ENCODE results near the gene MFN2. TPM values are rescaled to one million over a fixed set of nuclear protein-coding genes. Genes with fewer than 3 reads are reported as not detected.

The MFN2 gene
- total RNA-seq, 2 experiments from 2014 or later = 28.3 to 52.7 TPM

- ChIA-PET POLR2A (interaction anchor here (0.5 to 2.2 kb wide), 7 partner anchors 13 to 905 kb away, joined by 3 to 9 read pairs (median 6); partner anchors contain the start of gene MIIP), CTCF (ENCODE audit: unreplicated experiment) (interaction anchor here (0.6 to 1.0 kb wide), 2 partner anchors 13 to 112 kb away, joined by 3 read pairs; no protein-coding TSS in a partner anchor)
- no peaks in the 10 kb centered on the region for H3K9me3 ChIP-seq (ENCODE audit: low read length)
- H3K27ac ChIP-seq (ENCODE audit: low read depth, low read length, poor library complexity, severe bottlenecking) = peak overlapping the region; percentile 60
- H3K4me1 ChIP-seq (ENCODE audit: insufficient read depth, low read length, poor library complexity, severe bottlenecking) = peaks cover 21% of the 10 kb centered on the region
- H2AFZ ChIP-seq (ENCODE audit: low read length) = peak overlapping the region; percentile 73
- peaks cover 22% of the 10 kb centered on the region for H3K79me2 ChIP-seq (ENCODE audit: insufficient read depth, low read depth, low read length)
- no peaks in the 10 kb centered on the region for H4K20me1 ChIP-seq (ENCODE audit: insufficient read depth, low read length)
- no peak for DNase-seq (ENCODE audit: low spot score)
- no peaks in the 10 kb centered on the region for H3K9me2 ChIP-seq (ENCODE audit: insufficient read depth, low read length)
- H3K4me2 ChIP-seq (ENCODE audit: low read length) = peak overlapping the region; percentile 75
- TSS peak; percentile 66 for BruUV-seq (replicated peaks)
- peaks cover 34% of the 10 kb centered on the region for H3K36me3 ChIP-seq (ENCODE audit: insufficient read depth, low read length)
- TF ChIP-seq EZH2phosphoT487 (IDR thresholded peaks at IDR 0.05; ENCODE audit: borderline replicate concordance, low read depth, low read length) (no peak), CTCF (conservative IDR thresholded peaks at IDR 0.05; ENCODE audit: low read length) (no peak)
- peak overlapping the region; percentile 93 for H3K4me3 ChIP-seq (ENCODE audit: low read depth, low read length, poor library complexity, severe bottlenecking)
- intact Hi-C loops (cut with micrococcal nuclease; ENCODE audit: unreplicated experiment) = loop anchor here (1.0 to 10.0 kb wide), 2 partner anchors 72 to 246 kb away; partner anchors contain the start of gene AGTRAP
Measured at GRCh38 chr1:11980676-11980972, 380 bp downstream of the MFN2 start.

- no peak for DNase-seq (ENCODE audit: low spot score)
- Histone ChIP-seq H4K20me1 (ENCODE audit: insufficient read depth, low read length) (no peaks in the 10 kb centered on the region), H3K4me3 (ENCODE audit: low read depth, low read length, poor library complexity, severe bottlenecking) (peak overlapping the region; percentile 93), H3K27ac (ENCODE audit: low read depth, low read length, poor library complexity, severe bottlenecking) (no peak overlapping the region), H3K9me2 (ENCODE audit: insufficient read depth, low read length) (no peaks in the 10 kb centered on the region), H3K79me2 (ENCODE audit: insufficient read depth, low read depth, low read length) (peaks cover 28% of the 10 kb centered on the region), H2AFZ (ENCODE audit: low read length) (no peak overlapping the region), H3K4me1 (ENCODE audit: insufficient read depth, low read length, poor library complexity, severe bottlenecking) (peaks cover 21% of the 10 kb centered on the region), H3K36me3 (ENCODE audit: insufficient read depth, low read length) (peaks cover 43% of the 10 kb centered on the region), H3K4me2 (ENCODE audit: low read length) (peak overlapping the region; percentile 75), H3K9me3 (ENCODE audit: low read length) (no peaks in the 10 kb centered on the region)
- ChIA-PET POLR2A (interaction anchor here (0.6 to 1.3 kb wide), 8 partner anchors 13 to 989 kb away, joined by 3 to 8 read pairs (median 3); partner anchors contain the start of gene MIIP), CTCF (ENCODE audit: unreplicated experiment) (no interaction called here)
- no TSS peak for BruUV-seq (replicated peaks)
- intact Hi-C loops (cut with micrococcal nuclease; ENCODE audit: unreplicated experiment) = loop anchor here (1.0 to 10.0 kb wide), 2 partner anchors 50 to 247 kb away; partner anchors contain the start of gene AGTRAP
- no peak for TF ChIP-seq EZH2phosphoT487 (IDR thresholded peaks at IDR 0.05; ENCODE audit: borderline replicate concordance, low read depth, low read length)
- no peak for TF ChIP-seq CTCF (conservative IDR thresholded peaks at IDR 0.05; ENCODE audit: low read length)
Measured at GRCh38 chr1:11981378-11982009, 1.2 kb downstream of the MFN2 start.

- peaks cover 21% of the 10 kb centered on the region for H3K4me1 ChIP-seq (ENCODE audit: insufficient read depth, low read length, poor library complexity, severe bottlenecking)
- peak overlapping the region; percentile 75; the same call in 1 of the 2 replicates for H3K4me2 ChIP-seq (ENCODE audit: low read length)
- no peaks in the 10 kb centered on the region for H4K20me1 ChIP-seq (ENCODE audit: insufficient read depth, low read length)
- H2AFZ ChIP-seq (ENCODE audit: low read length) = no peak overlapping the region
- DNase-seq (ENCODE audit: low spot score) = no peak
- no peak overlapping the region for H3K4me3 ChIP-seq (ENCODE audit: low read depth, low read length, poor library complexity, severe bottlenecking)
- no TSS peak for BruUV-seq (replicated peaks)
- intact Hi-C loops (cut with micrococcal nuclease; ENCODE audit: unreplicated experiment) = loop anchor here (10.0 kb wide), 1 partner anchor 247 kb away; the partner anchor contains the start of gene AGTRAP
- H3K36me3 ChIP-seq (ENCODE audit: insufficient read depth, low read length) = peaks cover 48% of the 10 kb centered on the region
- CTCF ChIA-PET (ENCODE audit: unreplicated experiment) = no interaction called here
- POLR2A ChIA-PET = interaction anchor here (0.6 to 1.0 kb wide), 4 partner anchors 13 to 989 kb away, joined by 3 to 6 read pairs (median 4); no protein-coding TSS in a partner anchor
- H3K27ac ChIP-seq (ENCODE audit: low read depth, low read length, poor library complexity, severe bottlenecking) = no peak overlapping the region
- H3K9me2 ChIP-seq (ENCODE audit: insufficient read depth, low read length) = no peaks in the 10 kb centered on the region
- H3K9me3 ChIP-seq (ENCODE audit: low read length) = no peaks in the 10 kb centered on the region
- peaks cover 28% of the 10 kb centered on the region for H3K79me2 ChIP-seq (ENCODE audit: insufficient read depth, low read depth, low read length)
- no peak for TF ChIP-seq EZH2phosphoT487 (IDR thresholded peaks at IDR 0.05; ENCODE audit: borderline replicate concordance, low read depth, low read length)
Measured at GRCh38 chr1:11982010-11982392, 1.8 kb downstream of the MFN2 start.
